Cardiac fibroblast (primary cell): Measurements from ENCODE around the gene UGCG.
"Not testable (repeated sequence)": the region's sequence is repeated elsewhere in the genome, so short reads cannot be mapped to it uniquely, and the experiment has no call there.

Experiments used
- DNase-seq, 2 donors: peaks; one replicate each; pipeline versions ENCODE4 v3.0.0 to v3.0.0-alpha.2; 2010; ENCODE audit warnings: low read depth in 2 of 2
- H3K4me3 ChIP-seq, 2 donors: replicated peaks in 1 of 2; 1 replicate in 1 of 2; 2 replicates in 1 of 2; pipeline ENCODE4 v1.5.1; 2011; ENCODE audit warnings: low read depth in 2 of 2, low read length in 2 of 2, mild to moderate bottlenecking in 2 of 2, moderate library complexity in 1 of 2
- TF ChIP-seq, protein P1 (sequence below): IDR thresholded peaks from one replicate; pipeline ENCODE4 v1.5.1; 2011; ENCODE audit warnings: low read depth, mild to moderate bottlenecking, low read length, inconsistent platforms

The UGCG gene

DNA sequence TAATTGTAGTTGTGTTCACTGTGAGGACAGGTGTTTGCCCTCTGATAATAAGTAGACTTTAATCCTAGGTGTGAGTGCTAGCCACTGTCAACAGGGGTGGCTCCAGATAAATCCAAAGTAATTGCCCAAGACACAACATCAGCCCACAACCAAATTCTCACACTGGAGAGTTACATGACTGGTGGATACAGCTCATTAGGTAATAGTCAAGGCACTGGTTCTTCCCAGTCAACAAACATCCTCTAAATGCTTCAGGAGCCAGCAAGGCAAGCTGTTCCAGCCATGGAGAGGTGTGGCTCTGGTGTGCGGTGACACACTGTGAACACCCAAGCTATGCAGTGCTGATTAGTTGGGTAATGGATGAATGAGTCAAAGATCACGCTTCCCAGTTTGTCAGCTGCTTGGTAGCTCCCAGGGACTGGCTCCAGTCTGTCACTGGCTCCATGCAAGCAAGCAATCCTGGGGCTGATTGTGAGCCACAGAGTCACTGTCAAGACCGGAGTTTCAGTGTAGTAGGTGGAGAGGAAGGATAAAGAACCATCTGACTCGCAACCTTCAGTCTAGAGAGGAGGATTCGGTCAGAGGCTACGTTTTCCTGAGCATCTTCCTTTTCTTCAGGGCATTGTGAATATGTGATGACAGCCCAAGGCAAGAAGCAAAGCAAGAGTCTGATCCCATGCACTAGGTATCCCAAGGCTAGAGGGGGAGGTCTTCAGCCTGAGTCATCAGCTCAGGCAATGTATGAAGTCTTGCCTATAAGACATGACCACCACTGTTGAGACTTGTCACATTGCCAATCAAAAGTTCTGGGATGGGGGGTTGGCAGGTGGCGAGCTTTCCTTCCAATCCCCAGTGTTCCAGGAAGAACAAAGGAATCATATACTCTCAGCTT, 63.1 kb downstream of the UGCG start:
- no peak overlapping the region for H3K4me3 ChIP-seq
- TF ChIP-seq, protein P1, sequence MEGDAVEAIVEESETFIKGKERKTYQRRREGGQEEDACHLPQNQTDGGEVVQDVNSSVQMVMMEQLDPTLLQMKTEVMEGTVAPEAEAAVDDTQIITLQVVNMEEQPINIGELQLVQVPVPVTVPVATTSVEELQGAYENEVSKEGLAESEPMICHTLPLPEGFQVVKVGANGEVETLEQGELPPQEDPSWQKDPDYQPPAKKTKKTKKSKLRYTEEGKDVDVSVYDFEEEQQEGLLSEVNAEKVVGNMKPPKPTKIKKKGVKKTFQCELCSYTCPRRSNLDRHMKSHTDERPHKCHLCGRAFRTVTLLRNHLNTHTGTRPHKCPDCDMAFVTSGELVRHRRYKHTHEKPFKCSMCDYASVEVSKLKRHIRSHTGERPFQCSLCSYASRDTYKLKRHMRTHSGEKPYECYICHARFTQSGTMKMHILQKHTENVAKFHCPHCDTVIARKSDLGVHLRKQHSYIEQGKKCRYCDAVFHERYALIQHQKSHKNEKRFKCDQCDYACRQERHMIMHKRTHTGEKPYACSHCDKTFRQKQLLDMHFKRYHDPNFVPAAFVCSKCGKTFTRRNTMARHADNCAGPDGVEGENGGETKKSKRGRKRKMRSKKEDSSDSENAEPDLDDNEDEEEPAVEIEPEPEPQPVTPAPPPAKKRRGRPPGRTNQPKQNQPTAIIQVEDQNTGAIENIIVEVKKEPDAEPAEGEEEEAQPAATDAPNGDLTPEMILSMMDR, result no peak
- peak; percentile 79 to 99 for DNase-seq

DNA sequence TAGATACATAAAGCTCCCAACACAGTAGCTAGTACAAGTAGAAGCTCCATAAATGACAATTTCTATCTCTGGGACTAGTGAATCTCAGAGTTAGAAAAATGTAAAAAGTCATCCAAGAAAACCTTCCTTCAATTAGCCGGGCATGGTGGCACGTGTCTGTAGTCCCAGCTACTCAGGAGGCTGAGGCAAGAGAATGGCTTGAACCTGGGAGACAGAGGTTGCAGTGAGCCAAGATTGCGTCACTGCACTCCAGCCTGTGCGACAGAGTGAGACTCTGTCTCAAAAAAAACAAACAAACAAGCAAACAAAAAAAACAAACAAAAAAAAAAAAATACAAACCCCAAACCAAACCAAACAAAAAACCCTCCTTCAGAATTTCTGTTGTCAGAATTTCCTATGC, 63.9 kb downstream of the UGCG start:
- DNase-seq, result peak in 1 of 2 donors; percentile 34
- not testable (repeated sequence) for H3K4me3 ChIP-seq

DNA sequence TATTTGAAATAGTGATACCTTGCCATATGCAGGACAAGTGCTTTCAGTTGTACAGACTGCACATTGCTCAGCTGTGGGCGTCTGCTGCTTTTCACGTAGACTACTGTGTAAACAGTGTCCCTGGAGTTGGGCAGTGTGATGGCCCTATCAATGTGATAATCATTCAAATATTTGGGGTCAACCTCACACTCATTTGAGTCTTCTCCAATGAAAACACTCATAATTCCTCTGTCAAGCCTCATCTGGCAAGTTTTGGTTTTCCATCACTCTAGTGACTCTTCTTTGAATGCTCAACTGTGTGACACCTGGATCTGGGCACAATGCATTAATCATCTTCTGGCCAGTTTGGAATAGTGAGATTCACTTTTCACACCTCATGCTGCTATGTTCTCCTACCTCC, 64.4 kb downstream of the UGCG start:
- DNase-seq, result peak in 1 of 2 donors; percentile 72
- TF ChIP-seq, protein P1, result no peak
- H3K4me3 ChIP-seq, result no peak overlapping the region

DNA sequence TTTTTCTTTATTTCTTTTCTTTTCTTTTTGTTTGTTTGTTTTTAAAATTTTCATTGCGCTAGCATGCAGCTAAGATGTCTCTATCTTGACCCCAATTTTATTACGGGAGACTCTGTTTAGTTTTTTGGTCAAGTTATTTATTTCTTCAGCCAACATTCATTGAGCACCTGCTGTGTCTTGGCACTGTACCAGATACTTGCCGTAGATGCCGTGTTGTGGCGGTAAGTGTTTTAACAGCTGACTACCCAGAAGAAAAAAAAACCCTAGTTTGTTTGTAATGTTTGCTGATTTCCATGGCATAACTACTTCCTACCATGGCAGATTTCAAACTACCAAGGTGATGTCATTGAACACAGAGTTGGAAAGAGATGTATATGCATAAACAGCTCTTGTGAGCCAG, 65.0 kb downstream of the UGCG start:
- no peak overlapping the region for H3K4me3 ChIP-seq

DNA sequence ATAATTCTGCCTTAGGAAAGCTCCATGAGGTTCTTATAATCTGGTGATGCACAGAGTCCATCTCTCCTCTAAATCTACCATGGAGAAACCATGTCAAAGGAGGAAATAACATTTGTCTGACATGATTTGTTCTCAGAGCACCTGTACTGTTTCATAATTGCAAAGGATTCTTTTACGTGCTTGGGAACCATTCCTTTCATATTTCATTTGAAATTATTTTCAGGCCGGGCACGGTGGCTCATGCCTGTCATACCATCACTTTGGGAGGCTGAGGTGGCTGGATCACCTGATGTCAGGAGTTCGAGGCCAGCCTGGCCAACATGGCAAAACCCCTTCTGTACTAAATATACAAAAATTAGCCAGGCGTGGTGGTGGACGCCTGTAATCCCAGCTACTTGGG, 65.4 kb downstream of the UGCG start:
- H3K4me3 ChIP-seq, result no peak overlapping the region
- TF ChIP-seq, protein P1, result no peak
- no peak for DNase-seq

More for the DNA sequence above, 65.0 kb downstream of the UGCG start:
- TF ChIP-seq, protein P1, result no peak
- DNase-seq, result peak in 1 of 2 donors; percentile 61

DNA sequence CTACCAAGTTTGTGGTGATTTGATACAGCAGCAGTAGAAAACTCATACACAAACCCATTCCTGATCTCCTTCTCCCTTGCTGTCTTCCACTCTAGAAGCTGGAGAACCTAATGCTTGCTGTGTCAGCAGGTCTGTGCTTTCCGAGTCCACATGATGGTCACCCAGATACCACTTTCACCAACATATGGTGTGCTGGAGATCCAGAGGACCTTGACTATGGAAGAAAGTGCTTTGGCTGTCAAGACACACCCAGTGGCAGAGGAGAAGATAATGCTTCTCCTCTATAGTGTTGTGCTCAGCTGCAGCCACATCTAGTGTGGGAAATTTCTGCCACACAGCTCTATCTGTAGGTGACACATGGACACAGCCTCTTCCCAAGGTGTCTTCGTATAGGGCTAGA, 67.4 kb downstream of the UGCG start:
- DNase-seq, result no peak
- no peak overlapping the region for H3K4me3 ChIP-seq
- TF ChIP-seq, protein P1, result no peak

DNA sequence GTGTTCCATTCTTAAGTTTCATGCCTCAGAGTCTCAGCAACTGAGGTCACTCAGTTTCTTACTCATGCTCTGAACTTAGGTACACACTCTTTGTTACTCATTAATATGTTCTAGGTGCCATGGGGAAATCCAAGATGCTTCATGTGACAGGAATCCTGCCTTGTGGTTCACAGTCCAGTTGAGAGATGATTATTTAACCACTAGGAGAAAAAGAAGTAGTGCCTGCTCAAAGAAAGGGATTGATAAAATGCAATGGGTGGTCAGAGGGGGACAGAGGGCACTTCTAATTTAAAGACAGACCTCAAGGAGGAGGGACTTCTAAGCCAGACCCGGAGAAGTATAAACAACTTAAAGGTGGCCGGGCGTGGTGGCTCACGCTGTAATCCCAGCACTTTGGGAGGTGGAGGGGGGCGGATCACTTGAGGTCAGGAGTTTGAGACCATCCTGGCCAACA, 69.0 kb downstream of the UGCG start:
- peak; percentile 76 to 99 for DNase-seq
- TF ChIP-seq, protein P1, result no peak
- H3K4me3 ChIP-seq, result no peak overlapping the region
